GM18517 (cell line): ENCODE measurements around the gene SIX1.

Source experiments
- ATAC-seq: cut with Tn5 transposase; IDR thresholded peaks from one replicate; pipeline ENCODE4 v1.9.1; 2021; ENCODE audit warnings: mild to moderate bottlenecking, moderate library complexity; ENCODE audit not compliant: unreplicated experiment

Gene SIX1

GRCh38 chr14:60655898-60656685 lies 6.8 kb upstream of the SIX1 start:
- no peak for ATAC-seq

DNA sequence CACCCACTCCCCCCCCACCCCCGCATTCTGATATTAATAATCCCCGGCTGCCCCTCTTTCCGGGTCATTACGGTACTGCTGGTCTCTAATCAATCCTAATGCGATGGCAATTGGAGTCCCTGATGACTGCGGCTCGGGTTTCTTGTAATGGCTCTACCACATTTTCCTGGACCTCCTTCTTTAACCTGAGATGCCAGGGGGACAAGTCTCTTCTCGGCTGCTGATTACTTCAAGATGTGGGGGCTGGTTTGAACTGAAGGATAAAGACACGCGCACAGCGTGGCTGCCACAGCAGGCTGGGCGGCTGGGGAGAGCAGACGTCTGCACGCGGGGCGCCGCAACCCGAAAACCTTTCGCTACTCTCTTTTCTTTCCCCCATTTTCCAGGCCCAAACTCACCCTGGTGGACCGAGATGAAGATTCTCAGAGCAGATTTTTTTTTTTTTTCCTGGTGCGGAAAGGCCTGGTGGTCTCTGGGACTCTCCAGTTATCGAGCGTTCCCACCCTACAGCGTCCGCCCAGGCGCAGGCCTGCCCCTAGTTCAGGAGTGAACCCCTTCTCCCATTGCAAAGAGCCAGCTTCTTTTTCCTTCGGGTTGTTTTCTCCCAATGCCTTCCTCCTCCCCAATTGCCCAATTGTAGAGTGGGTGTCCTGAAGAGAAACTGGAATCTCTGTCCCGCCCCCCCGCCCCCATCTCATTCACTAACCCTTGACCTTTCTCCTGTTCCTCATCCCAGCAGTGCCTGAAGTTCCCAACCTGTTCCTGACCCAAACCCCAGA lies 6.0 kb upstream of the SIX1 start:
- no peak for ATAC-seq

DNA sequence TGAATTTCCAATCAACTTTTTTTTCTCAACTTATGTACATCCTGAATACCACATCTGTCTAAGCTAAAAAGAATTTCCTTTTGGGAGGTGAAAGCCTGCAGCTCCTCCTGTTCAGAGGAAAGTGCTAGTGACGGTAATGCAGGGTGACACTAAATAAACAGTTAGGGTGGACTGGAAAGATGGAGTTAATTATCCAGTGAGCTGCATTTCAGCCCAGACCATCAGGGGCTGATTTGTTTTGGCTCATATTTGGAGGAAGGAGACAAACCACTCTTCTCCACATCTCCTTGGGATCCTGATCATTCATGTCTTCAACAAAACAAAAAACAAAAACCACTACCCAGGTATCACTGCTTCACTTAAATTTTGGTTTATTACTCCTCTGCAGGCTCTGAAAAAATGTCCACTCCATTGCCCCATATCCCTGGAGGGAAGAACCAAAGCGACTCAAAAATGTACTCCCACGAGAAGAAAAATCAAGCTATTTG lies 5.1 kb upstream of the SIX1 start:
- ATAC-seq = no peak

GRCh38 chr14:60653701-60654161 lies 4.5 kb upstream of the SIX1 start:
- ATAC-seq = no peak

DNA sequence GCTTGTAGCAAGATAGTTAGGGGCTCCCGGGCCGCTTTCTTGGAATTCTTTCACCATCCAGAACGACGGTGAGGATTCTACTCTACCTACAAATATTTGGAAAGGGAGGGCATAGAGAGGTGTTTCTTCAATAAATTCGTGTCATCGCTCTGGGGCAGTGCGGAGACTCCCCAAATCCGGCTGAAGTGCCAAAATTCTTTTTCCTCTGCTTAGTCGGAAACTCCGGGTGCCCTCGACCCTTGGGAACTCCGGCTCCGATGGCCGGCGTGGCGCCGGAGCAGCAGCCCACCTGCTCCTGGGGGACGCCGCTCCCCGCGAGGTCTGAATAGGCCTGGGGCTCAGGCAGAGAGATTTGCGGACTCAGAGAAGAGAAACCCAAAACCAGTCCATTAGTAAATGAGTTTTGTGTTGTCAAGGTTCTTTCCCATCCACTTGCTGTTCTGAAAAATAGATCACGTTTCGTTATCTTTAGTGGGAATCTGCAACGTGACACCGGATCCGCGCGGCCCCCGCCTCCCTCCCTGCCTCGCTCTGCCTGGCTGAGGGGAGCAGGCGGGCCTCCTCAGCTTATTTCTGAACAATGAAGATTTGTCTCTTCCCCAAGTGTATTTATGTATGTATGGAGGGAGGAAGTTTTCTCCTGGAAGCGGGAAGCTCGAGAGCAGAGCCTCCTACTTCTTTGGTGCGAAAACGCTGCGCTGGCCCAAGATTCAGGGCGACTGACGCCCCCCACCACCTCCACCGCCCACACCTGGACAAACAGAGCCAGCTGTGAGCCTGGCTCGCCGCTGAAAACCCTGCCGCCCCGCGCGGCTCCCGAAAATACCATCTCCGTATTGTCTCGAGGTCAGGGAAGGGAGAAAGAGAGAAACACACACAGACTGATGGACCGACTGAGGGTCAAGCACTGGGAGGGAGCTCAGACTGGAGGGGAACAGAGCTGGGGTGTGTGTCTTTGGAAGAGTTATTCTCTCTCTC lies 3.7 kb upstream of the SIX1 start:
- ATAC-seq = no peak

- no peak for ATAC-seq
Observed at GRCh38 chr14:60651796-60652673, 2.8 kb upstream of the SIX1 start.

DNA sequence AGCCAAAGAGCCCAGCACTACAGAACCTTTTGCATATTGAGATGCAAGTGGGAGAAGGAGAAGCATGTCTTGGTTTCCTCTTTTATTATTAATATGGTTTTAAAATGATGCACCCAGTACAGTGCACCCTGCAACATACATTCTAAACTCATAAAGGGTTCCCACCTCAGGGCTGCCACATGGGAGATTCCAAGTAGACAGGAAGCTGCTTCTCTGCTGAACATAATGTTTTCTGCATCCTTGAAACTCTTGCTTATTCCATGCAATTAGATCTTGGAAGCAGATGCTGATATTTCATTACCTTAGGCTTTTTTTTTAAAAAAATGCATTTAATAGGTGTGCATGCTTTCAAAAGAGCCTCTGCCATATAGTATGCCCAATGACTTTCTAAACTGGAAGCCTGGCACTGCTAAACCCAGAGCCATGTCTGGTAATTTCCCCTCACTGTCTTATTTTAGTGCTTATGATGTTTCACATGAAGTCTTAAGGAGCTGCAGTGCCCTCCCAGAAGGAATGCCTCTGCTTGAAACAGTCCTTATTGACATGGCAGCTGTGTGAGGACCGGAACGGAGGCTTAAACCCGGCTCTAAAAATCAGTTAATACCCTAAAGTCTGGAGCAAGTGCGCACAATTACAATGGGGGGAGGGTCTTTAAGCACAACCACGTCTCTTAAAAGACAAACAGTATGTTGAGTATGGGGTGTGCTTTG lies 2.0 kb upstream of the SIX1 start:
- ATAC-seq = no peak

GRCh38 chr14:60650373-60650961 lies 1.2 kb upstream of the SIX1 start:
- no peak for ATAC-seq

DNA sequence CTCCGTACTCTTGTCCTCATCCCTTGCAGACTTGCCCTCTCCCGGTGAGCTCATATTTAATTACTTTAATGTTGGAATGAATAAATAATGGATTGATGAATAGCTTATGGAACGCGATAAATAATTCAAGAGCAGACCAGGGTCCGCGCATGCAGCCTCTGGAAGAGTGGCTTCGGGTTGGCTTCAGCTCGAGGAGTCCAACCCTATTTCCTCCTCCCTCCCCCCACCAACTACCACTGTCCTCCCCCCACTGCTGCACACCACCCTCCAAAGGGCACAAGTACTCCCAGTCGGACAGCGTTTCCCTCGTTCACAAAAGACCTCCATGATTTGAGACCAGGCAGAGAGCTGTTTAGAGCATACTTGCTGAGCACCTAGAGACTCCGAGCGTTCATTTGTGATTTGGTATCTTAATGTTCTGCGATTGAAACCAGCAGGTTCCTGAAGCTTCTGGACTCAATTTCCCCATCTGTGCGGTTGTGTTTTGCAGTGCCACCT lies 647 bp upstream of the SIX1 start:
- ATAC-seq = no peak

DNA sequence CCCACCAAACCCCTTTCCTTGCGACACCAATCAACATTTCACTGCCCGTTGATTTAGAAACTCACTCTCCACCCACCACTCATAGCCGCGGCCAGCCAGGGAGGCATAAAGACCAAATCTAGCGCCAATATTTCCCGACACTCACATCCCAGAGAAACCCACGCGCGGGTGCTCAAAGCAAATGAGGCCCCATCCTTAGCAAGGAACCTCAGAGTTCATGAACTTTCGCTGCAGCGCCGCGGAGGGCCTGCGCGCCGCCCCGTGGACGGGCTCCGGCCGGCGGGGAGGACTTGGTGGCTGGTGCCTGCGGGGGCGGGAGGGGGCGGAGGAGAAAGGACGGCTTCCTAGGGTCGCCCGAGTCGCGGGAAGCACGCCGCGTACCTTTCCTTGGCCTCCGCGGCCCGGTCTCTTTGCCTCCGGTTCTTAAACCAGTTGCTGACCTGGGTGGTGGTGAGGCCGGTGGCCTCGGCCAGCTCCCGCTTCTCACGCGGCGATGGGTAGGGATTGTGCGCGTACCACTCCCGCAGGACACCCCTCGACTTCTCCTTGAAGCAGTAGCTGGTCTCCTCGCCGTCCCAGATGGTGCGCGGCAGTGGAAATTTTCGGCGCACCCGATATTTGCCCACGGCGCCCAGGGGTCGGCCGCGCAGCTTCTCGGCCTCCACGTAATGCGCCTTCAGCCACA lies 886 bp downstream of the SIX1 start:
- no peak for ATAC-seq

GRCh38 chr14:60647837-60648248 lies 1.4 kb downstream of the SIX1 start:
- ATAC-seq = no peak

- no peak for ATAC-seq
Observed at GRCh38 chr14:60647081-60647836, 2.0 kb downstream of the SIX1 start.

DNA sequence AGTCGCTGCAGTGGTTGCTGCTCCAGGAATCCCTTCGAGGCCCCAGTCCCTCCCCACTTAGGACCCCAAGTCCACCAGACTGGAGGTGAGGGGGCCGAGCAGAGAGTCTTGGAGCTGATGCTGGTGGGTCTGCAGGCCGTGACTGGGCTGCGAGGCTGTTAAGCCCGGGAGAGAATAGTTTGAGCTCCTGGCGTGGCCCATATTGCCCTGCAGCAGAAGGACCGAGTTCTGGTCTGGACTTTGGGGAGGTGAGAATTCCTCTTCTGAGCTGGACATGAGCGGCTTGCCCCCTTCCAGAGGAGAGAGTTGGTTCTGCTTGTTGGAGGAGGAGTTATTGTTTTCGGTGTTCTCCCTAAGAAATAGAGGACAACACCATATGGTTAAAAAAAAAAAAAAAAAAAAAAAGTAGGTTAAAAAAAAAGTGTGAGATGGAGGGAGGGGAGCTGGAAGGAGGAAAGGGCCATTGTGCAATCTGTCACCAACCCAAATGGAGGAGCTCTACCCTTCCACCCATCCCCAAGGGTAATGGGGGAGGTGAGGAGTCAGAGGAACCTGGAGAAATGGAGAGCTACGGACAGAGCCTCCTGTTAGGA lies 3.0 kb downstream of the SIX1 start:
- no peak for ATAC-seq

GRCh38 chr14:60645126-60645741 lies 4.0 kb downstream of the SIX1 start:
- no peak for ATAC-seq

DNA sequence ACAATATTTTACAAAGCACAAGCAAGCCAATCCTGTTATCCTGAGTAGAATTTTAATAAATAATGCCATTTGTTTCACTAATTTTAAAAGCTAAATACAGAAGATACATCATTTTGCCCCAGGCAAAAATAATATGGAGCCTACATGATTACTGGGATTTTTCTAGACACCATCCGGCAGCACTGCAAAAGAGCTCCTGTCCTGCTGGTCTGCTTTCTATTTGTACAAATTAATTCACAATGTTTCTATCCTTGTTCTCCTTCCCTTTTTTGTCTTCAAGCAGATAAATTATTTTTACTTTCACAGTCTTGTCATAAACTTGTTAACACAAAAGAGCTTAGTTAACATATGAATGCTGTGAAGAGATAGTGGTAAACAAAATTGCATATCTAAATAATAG lies 4.6 kb downstream of the SIX1 start:
- no peak for ATAC-seq

DNA sequence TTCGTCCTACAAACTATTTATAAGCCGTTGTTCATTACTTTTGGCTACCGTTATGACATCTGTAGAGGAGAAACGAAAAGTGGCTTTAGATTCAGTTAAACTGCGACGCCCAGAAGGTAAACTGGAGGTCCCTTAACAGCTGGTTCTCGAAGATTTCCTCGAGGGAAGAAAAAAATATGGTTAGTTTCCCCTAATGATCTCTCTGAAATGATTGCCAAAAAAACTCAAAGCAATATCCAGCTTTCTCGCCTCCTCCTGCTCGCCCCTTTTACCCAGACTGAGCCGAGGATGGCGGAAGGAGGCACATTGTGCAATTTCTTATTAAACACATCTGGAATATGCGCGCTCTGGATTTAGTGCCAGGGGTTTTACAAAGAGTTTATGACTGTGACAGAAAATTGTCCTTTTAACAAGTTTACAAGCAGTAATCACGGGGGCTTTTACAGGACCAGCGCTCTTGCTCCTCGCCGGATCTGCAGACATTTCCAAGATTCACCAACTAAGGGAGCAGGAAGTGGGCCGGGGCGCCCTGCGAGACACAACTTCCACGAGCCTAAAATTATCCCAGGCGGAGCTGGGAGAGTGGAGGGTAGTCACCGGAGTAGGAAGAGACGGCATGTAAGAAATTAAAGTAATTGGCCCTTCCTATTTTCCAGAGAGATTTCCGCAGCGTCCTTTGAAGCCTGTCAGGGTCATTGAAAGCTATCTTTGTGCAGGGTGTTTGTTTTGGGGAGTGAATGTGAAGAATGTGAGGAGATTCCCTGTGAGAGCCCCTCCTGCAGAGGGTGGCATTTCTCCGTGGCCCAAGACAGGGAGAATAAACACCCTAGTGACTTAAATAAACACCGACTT lies 5.6 kb downstream of the SIX1 start:
- ATAC-seq = no peak
